CD4-positive, alpha-beta T cell treated with Interleukin-17A for 1 hour (primary cell): Measurements from ENCODE around the gene BTRC.
A peak's percentile ranks its signal among the peaks of the same experiment; 100 is the strongest.

Experiments used
- DNase-seq: peaks from one replicate; pipeline ENCODE4 v3.0.0-alpha.2; 2020

The BTRC gene

DNA sequence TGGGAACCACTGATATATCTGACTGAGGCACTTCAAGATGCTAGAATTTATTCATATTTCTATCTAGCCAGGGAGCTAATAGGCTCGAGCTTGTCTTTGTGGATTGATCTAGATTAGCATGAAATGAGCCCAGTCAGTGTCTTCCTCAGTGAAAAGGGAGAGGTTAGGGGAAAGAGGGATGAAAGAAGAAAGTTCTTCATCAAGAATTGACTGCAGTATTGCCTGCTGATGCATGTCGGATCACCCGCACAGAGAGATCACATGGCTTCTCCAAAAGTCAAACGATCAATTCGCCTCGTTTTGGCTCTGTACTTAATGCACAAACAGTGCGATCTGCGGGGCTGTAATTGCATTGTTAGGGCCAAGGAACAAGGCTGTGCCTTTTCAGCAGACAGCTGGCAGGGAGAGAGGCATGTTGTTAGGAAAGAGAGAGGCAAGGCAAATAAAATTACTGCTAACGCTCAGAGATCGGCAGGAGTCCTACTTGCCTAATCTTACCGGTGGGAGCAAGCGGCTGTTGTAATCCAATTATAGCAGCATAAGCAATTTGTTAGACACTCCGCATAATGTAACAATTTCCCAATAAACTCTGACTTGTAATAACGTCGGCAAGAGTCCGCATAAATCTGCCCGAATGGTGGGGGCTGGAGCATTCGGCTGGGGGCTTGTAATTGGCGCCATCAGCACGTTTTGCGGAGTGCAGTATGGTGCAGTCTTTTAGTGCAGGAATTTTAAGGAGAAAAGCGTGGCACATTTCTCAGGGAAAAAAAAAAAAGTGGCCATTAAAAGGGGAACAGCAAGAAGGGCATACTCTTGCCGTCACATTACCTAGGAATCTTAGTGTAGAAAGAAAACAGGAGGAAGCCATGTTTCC lies 132.0 kb downstream of the BTRC start:
- no peak for DNase-seq

DNA sequence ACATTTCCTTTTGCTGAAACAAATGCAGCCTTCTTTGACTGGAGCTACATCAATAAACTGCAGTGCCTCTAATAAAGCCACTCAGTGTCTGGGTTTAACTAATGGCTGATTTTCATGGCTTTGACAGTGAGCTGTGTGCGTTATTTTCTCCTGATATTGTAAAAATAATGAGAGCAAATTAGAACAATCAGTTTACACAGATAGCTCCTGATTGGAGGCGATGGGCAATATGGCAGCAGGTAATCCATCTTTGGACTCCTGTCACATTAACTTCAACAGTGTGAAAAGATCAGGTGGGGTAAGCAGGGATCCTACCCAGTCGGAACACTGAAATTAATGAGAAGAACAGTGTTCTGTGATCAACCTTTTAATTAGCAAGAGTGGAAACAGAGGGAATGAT lies 133.4 kb downstream of the BTRC start:
- DNase-seq, result no peak

GRCh38 chr10:101489355-101489754 lies 135.4 kb downstream of the BTRC start:
- DNase-seq, result no peak

DNA sequence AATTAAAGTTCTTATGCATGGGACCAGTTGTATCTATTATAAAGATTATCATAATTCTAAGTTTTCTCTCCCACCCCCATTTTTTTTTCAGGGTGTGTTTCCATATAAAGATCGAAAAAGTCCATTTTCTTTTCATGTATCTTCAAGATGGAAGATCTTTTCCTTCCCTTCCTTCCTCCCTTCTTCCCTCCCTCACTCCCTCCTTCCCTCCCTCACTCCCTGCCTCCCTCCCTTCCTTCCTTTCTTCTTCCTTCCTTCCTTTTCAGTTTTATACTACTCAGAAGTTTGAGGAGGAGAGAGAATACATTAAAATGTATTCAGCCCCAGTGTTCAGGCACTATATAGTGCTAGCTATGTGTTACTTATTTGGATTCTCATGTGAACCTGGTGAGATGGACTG lies 136.1 kb downstream of the BTRC start:
- no peak for DNase-seq

GRCh38 chr10:101492205-101492604 lies 138.2 kb downstream of the BTRC start:
- no peak for DNase-seq

DNA sequence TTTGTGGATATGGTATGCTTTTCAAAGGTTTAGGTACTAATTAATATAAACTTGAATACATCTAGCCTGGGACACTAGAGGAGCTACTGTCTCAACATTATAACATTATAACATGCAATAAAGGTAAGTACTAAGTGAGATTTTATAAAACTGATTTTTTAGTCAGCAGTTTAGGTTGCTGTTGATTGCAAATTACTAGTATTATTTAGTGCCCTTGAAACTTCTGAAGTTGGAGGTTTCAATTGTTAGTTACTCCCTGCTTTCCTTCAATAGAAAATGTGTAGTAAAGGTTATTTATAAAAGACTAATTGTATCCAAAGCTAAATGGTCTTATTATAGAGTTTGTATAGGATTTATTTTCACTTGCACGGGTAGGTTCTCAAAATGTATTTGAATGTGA lies 138.8 kb downstream of the BTRC start:
- DNase-seq, result no peak

DNA sequence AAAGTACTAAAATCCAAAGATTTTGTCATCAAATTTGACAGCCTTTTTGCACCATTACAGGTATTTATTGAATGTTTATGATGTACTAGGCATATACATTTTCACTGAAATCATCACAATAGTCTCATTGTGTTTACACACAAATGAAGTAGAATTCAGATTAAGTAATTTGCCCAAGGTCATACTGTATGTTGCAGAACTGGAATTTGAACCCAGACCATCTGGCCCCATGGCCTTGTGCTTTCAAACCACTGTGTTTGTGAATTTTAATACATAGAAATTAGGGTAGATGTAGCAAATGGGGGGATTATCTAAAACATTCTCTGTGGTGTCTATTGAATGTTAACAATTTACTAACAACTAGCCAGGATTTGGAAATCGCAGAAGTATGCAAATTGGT lies 139.3 kb downstream of the BTRC start:
- no peak for DNase-seq

- no peak for DNase-seq
Observed at GRCh38 chr10:101493782-101494281, 139.9 kb downstream of the BTRC start.

GRCh38 chr10:101494650-101495049 lies 140.7 kb downstream of the BTRC start:
- DNase-seq, result no peak

- DNase-seq, result peak; percentile 0
Observed at GRCh38 chr10:101495324-101495925, 141.5 kb downstream of the BTRC start.

DNA sequence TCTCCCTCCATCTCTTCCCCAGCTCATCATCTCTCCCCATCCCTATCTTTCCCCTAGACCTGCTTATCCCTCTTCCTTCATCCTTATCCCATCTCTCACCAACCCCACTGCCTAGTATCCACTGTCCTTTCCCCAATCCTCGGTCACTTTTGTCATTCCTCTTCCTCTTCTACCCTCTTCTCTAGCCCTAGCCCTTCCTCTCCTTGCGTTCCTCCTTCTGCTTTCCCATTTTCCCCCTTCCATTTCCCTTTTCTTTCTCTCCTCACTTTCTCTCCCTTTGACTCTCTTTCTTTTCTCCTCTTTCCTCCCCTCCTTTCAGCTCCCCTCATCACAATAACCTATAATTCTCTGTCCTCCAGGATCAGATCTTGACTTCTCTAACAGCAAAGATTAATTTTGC lies 150.5 kb downstream of the BTRC start:
- no peak for DNase-seq

GRCh38 chr10:101506829-101507661 lies 153.1 kb downstream of the BTRC start:
- DNase-seq, result no peak

DNA sequence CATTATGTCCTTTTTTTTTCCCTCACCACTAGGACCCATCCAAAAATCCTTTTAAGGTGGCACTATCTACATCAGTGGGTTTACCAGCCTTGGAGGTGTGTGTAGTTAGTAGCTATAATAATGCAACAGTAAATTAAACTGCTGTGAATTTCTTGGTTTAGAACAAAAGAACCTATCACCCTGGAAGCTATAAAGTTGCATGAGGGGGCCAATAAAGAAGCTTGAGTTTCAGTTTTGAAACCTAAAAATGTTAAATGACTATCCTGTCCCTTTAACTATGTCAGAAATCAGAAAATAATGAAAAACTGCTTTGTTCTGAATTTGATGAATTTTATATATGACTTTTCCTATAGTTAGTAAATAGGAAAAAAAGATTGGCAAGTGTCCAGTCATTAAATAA lies 153.9 kb downstream of the BTRC start:
- DNase-seq, result no peak

- DNase-seq, result no peak
Observed at GRCh38 chr10:101511938-101512337, 158.0 kb downstream of the BTRC start.

DNA sequence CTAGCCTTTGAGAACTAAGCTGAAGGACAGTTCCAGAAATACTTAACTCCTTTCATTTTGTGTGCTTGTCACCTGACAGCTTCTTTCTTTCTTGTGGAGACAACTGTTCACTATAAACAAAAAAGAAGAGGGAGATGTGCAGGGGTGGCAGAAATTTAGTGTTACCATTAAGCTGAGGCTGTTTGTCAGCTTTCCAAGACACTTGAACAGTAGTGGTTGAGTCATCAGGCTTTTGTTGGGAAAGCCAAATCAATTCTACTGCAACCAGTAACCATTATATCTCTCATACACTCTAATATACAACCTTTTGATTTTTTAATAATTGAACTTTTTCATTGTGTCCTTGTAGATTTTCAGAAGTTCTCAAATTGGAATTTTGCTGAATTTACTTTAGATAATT lies 158.8 kb downstream of the BTRC start:
- no peak for DNase-seq

DNA sequence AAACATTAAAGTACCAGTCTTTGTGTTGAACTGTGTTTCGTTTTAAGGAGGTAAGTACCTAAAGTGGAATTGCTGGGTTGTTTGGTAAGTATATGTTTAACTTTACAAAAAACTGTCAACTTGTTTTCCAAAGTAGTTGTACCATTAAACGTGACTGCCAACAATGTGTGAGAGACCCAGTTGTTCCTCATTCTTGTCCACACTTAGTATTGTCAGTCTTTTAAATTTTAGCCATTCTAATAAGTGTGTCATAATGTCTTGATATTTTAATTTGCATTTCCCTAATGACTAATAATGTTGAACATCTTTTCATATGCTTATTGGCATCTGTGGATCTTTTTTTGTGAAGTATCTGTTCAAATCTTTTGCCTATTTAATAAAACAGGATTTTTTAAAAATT lies 159.8 kb downstream of the BTRC start:
- DNase-seq, result no peak

GRCh38 chr10:101525848-101526247 lies 171.9 kb downstream of the BTRC start:
- no peak for DNase-seq

- no peak for DNase-seq
Observed at GRCh38 chr10:101529207-101529606, 175.2 kb downstream of the BTRC start.

- no peak for DNase-seq
Observed at GRCh38 chr10:101529725-101530553, 176.0 kb downstream of the BTRC start.

DNA sequence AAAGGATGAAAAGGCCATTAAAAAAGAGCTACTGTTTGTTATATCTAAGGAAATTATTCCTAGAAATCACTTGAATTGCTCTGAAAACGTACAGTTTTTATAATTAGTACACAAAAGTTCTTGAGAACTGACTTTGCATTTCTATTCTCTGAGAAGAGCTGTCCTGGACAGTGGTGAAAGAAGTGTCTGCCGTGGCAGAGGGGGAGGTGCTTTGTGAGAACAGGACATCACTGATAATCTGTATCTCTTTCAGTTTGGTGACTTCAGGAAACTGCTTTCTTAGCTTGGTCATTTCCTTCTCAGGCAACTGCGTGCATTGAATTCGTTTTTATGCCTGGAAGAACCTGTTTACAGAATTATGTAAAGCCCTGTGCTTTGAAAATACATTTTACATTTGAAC lies 182.0 kb downstream of the BTRC start:
- no peak for DNase-seq

DNA sequence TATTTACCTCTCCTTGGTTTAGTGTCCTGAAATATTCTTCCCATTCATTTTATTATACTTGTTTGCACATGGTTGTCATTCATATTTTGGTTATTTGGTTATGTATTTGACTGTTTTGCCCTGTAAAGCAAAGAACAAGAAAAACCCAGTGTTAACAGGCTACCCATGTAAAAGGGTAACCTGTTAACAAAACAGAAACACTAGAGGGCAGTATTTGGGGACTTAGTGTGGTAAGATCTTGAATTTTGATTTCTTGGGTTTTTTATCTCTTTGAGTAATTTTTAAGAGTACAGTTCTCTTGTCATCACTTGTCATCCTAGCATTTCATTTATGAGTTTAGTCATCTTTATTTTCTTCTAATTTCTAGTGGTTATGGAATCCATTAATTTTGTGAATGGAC lies 182.8 kb downstream of the BTRC start:
- DNase-seq, result peak; percentile 46

DNA sequence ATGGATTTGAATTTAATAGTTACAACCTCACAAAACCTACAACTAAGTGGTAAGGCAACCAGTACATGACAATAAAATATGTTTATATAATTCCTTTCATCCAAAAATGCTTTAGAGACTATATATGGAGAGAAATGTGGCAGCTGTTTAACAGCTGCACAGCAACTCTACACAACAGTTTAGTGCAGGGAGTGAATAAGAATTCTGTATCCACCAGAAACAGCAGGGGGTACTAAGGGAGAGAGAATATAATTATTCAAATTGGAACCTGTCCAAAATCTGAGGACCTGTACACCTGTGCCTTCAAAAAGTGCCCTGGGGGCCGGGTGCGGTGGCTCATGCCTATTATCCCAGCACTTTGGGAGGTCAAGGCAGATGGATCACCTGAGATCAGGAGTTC lies 184.5 kb downstream of the BTRC start:
- no peak for DNase-seq

DNA sequence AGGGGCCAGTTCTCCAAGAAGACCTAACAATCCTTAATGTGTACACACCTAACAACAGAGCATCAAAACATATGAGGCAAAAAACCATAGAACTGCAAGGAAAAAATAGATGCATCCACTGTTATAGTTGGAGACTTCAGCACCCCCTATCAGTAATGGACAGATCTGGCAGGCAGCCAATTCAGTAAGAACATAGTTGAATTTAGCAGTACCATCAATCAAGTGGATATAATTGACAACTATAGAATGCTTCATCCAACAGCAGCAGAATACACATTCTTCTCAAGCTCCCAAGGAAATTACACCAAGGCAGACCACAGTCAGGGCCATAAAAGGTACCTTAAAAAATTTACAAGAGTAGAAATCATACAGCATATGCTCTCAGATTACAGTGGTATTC lies 191.9 kb downstream of the BTRC start:
- DNase-seq, result no peak
